Measurements from ENCODE around the gene B4GALNT1. TPM values are rescaled to one million over a fixed set of nuclear protein-coding genes. Genes with fewer than 3 reads are reported as not detected.

The B4GALNT1 gene
- total RNA-seq, 1 experiment from 2014 or later: 31.3 TPM

DNA sequence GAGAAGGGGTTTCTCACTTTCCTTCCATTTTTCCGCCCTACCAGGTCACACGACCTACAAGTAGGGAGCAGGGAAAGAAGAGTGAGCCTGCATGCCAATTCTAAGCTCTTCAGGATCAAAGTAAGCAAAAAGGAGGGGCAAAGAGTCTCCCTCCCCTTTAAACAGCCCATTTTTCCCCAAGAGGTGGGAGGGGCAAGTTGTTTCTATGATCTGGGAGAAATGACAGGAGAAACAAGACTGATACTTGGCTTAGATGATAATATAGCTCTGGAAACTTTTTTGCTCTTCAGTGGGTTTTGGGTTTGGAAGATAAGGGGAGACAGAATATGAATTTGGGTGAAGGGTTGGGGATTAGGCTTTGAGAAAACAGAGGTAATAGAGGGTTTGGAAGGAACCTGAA, 26.6 kb downstream of the B4GALNT1 start (continued):
- TF ChIP-seq CBX3 (IDR thresholded peaks at IDR 0.05; ENCODE audit: low read depth) (no peak), CEBPB (IDR thresholded peaks at IDR 0.05; ENCODE audit: low read depth) (no peak), SRF (IDR thresholded peaks at IDR 0.05; ENCODE audit: low read depth) (no peak)
- TF ChIP-seq, protein P1, sequence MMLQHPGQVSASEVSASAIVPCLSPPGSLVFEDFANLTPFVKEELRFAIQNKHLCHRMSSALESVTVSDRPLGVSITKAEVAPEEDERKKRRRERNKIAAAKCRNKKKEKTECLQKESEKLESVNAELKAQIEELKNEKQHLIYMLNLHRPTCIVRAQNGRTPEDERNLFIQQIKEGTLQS (IDR thresholded peaks at IDR 0.05): no peak

DNA sequence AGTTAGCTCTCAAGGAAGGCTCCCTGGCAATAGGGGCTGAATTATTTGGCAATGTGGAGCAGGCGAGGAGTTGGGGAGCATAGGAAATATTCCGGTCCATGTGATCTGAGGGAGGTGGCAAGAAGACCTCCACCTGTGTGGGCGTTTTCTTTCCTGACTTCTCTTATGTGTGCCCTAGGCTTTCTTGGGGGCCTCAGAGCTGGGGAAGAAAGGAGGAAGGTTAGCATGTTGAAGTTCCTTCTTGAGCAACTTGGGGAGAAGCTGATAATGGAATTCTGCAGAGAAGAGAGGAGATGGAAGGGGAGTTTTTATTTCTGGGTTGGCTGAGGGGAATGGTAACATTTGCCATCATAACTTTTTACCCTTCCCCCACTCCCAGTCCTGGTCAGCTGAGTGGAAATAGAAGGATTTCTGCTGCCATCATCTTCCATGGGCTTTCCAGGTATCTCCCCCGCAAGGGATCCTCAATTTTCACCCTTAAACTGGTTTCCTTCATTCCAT, 27.1 kb downstream of the B4GALNT1 start:
- POLR2A ChIA-PET: no interaction called here
- RAD21 ChIA-PET (ENCODE audit: low non-redundant PET in 1 of 2, low total read pairs in 2 of 2, uncharacterized antibody in 2 of 2, unreplicated experiment in 2 of 2): no interaction called here

More for the DNA sequence above, 27.1 kb downstream of the B4GALNT1 start:
- no peaks in the 10 kb centered on the region for H3K79me2 ChIP-seq (ENCODE audit: insufficient read depth, low read length)
- CTCF ChIA-PET: no interaction called here
- no peak overlapping the region for H3K4me3 ChIP-seq (replicated peaks in 1 of 2; ENCODE audit: low read depth in 1 of 2, low read length in 2 of 2)
- H3K27ac ChIP-seq (ENCODE audit: low read depth, low read length): no peak overlapping the region
- H3K9ac ChIP-seq (ENCODE audit: low read length): no peak overlapping the region
- no peak for DNase-seq (ENCODE audit: low read depth, low spot score)
- no peaks in the 10 kb centered on the region for H3K27me3 ChIP-seq (ENCODE audit: insufficient read depth, low read length)
- H4K20me1 ChIP-seq (ENCODE audit: insufficient read depth): no peaks in the 10 kb centered on the region
- H3K4me1 ChIP-seq (ENCODE audit: control insufficient read depth in 1 of 2, insufficient read depth in 2 of 2, low read length in 2 of 2): peaks cover 2 to 6% of the 10 kb centered on the region in 2 experiments; a peak in 2 of 4 replicates
- no peaks in the 10 kb centered on the region for H3K9me2 ChIP-seq (ENCODE audit: insufficient read depth)
- H2AFZ ChIP-seq (ENCODE audit: low read depth, low read length, poor library complexity, severe bottlenecking): no peak overlapping the region
- no peak for ATAC-seq
- TF ChIP-seq SRF (IDR thresholded peaks at IDR 0.05; ENCODE audit: low read depth): no peak
- TF ChIP-seq SIN3A (IDR thresholded peaks at IDR 0.05; ENCODE audit: low read depth): no peak
- no peak for TF ChIP-seq ELF1 (IDR thresholded peaks at IDR 0.05; ENCODE audit: borderline replicate concordance, low read depth)
- TF ChIP-seq, protein P1 (IDR thresholded peaks at IDR 0.05): no peak
- no peak for TF ChIP-seq POLR2AphosphoS5 (IDR thresholded peaks at IDR 0.05; ENCODE audit: low read depth, low read length)
- TF ChIP-seq, protein P2, sequence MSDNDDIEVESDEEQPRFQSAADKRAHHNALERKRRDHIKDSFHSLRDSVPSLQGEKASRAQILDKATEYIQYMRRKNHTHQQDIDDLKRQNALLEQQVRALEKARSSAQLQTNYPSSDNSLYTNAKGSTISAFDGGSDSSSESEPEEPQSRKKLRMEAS (IDR thresholded peaks at IDR 0.05): no peak
- TF ChIP-seq CBX3 (IDR thresholded peaks at IDR 0.05; ENCODE audit: low read depth): no peak
- no peak for TF ChIP-seq EZH2 (IDR thresholded peaks at IDR 0.05)
- TF ChIP-seq POLR2A (IDR thresholded peaks at IDR 0.05; ENCODE audit: borderline replicate concordance, extremely low read depth, insufficient read depth, insufficient read length): no peak
- TF ChIP-seq EGR1 (IDR thresholded peaks at IDR 0.05; ENCODE audit: low read depth): no peak
- no peak for TF ChIP-seq TCF7L2 (IDR thresholded peaks at IDR 0.05; ENCODE audit: borderline replicate concordance, extremely low read depth, insufficient read depth, insufficient read length)
- no peak for TF ChIP-seq FOSL1 (IDR thresholded peaks at IDR 0.05; ENCODE audit: low read depth)
- no peak for TF ChIP-seq JUND (IDR thresholded peaks at IDR 0.05)
- TF ChIP-seq REST (IDR thresholded peaks at IDR 0.05; ENCODE audit: low read depth): no peak
- no peak for TF ChIP-seq EZH2phosphoT487 (IDR thresholded peaks at IDR 0.05; ENCODE audit: borderline replicate concordance)
- H3K36me3 ChIP-seq (ENCODE audit: control insufficient read depth in 1 of 2, insufficient read depth in 2 of 2, low read length in 2 of 2): peaks cover 5 to 8% of the 10 kb centered on the region in 2 experiments; a peak in 2 of 4 replicates
- H3K4me2 ChIP-seq (ENCODE audit: low read length): no peak overlapping the region
- BruUV-seq (replicated peaks): no TSS peak
- no peaks in the 10 kb centered on the region for H3K9me3 ChIP-seq (ENCODE audit: control insufficient read depth in 1 of 2, insufficient read depth in 1 of 2, low read depth in 1 of 2, low read length in 2 of 2)
- intact Hi-C loops (cut with micrococcal nuclease): no loop called here

Data from HCT116 (cell line).